Measurements from ENCODE around the gene SMIM28.

The SMIM28 gene

DNA sequence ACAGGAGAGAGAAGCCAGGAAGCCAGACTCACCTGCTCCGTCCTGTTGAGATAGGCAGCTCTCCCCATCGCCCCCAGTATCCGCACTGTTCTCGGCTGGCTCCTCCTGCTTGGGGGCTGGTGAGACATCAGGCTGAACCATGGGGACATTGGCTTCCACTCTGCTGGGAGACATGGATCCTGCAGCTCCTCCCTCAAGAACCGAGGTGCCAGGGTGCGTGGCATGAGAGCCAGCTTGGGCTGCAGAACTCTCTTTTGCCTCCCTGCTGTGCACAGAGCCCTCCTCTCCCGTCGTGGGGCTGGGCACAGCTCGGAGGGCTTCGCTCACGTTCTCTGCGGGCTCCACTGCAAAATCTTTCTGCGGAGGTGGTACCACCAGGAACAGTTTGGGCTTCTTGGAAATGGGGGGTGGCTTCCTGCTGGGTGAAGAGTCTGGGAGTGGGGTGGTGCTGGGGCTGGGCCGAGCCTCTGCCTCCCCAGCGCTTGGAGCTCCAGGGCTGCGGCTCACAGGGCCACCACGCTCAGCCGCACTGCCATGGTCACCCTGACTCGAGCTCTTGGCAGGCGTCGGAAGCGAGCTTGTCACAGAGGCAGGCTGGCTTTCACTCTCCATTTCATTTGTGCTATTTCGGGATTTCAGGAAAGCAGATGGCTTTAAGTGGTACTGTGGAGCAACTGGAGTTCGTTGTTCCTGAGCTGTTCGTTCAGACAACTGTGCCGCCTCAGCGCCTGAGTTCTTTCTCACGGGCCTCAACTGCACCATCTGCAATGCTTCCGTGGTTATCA is 52.8 kb downstream of the SMIM28 start:
- no peak overlapping the region for H3K4me3 ChIP-seq (ENCODE audit: low read depth, low read length)
- TF ChIP-seq, protein P1, sequence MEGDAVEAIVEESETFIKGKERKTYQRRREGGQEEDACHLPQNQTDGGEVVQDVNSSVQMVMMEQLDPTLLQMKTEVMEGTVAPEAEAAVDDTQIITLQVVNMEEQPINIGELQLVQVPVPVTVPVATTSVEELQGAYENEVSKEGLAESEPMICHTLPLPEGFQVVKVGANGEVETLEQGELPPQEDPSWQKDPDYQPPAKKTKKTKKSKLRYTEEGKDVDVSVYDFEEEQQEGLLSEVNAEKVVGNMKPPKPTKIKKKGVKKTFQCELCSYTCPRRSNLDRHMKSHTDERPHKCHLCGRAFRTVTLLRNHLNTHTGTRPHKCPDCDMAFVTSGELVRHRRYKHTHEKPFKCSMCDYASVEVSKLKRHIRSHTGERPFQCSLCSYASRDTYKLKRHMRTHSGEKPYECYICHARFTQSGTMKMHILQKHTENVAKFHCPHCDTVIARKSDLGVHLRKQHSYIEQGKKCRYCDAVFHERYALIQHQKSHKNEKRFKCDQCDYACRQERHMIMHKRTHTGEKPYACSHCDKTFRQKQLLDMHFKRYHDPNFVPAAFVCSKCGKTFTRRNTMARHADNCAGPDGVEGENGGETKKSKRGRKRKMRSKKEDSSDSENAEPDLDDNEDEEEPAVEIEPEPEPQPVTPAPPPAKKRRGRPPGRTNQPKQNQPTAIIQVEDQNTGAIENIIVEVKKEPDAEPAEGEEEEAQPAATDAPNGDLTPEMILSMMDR (IDR thresholded peaks at IDR 0.05; ENCODE audit: borderline replicate concordance, insufficient read depth, low read depth, low read length): no peak

DNA sequence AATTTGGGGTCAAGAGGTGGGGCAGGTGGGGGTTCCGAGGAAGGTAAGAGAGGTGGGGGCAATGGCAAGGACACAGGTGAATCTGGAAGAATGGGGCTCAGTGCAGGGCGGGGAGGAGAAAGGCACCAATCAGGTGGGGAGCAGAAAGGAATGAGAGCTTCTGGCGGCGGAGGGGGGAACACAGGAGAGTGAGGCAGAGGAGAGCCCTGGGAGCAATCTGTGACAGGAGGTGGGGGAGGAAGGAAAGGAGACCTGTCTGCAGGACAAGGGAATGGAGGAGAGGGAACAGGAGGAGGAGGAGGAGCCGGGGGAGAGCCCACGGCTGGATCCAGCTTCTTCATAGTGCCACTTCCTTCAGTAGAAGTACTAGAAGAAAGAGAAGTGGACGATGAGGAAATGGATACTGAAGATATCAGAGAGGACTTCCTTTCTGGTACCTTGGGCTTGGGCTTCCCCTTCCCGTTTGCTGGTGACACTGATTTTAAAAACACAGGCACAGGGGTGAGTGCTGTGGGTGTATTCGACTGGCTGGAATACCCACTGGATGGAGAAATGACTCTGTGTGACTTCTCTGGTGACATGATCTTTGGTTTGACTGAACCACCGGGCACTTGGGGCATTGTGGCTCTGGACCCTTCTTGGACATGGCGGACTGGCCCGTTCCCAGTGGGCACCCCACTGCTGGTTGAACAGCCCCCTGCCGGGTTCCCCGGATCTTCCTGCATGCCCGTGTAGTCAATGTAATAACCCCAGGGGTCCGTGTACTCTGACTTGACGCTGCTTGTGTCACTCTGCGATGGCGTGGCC is 53.8 kb downstream of the SMIM28 start:
- H3K4me3 ChIP-seq (ENCODE audit: low read depth, low read length): no peak overlapping the region
- TF ChIP-seq, protein P1 (IDR thresholded peaks at IDR 0.05; ENCODE audit: borderline replicate concordance, insufficient read depth, low read depth, low read length): no peak

DNA sequence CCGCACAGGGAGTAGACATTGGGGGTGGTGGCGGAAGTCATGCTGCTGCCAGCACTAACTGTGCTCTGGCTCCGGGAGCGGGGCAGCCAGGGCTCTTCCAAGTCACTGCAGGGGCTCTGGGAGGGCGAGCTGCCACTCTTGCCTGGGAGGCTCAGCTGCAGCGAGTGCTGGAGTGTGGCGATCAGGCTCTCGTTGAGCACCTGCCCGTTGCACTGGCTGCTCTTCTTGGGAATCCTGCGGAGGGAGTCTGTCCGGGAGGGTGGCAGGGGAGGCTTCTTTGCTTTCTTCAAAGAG is 54.3 kb downstream of the SMIM28 start:
- TF ChIP-seq, protein P1 (IDR thresholded peaks at IDR 0.05; ENCODE audit: borderline replicate concordance, insufficient read depth, low read depth, low read length): no peak
- H3K4me3 ChIP-seq (ENCODE audit: low read depth, low read length): no peak overlapping the region

Measured in GM12875 (cell line).